GM12878 (cell line): Measurements from ENCODE around the gene SLC9C1. TPM values are rescaled to one million over a fixed set of nuclear protein-coding genes. Genes with fewer than 3 reads are reported as not detected.

Source experiments
- ATAC-seq: fragments of 200-7000 bp; cut with Tn5 transposase; 3 replicates; pipeline ENCODE4 v1.9.1; 2020; ENCODE audit warnings: mild to moderate bottlenecking, moderate library complexity
- BruUV-seq: library from RNA; stranded (reverse); fragments of 400-500 nt; replicated peaks from 2 replicates; lab custom pipeline; 2021; lab: Mats Ljungman, UMichigan
- CTCF ChIA-PET: fragments of 300-600 bp; sonication (Branson Sonifier 250); formaldehyde crosslinking; extraction: SDS; loops from one replicate; lab custom pipeline; 2021; ENCODE audit warnings: inconsistent platforms; lab: Yijun Ruan, JAX
- POLR2A ChIA-PET: fragments of 350-600 bp; formaldehyde crosslinking; extraction: SDS; loops from one replicate; lab custom pipeline; 2021; ENCODE audit warnings: inconsistent platforms; lab: Charles Lee
- RAD21 ChIA-PET: fragments of 300-600 bp; sonication (Branson Sonifier 250); formaldehyde crosslinking; loops from one replicate; lab custom pipeline; 2023; ENCODE audit warnings: antibody characterized with exemption; ENCODE audit not compliant: unreplicated experiment; lab: Charles Lee
- SMC1A ChIA-PET: fragments of 300-600 bp; sonication (Branson Sonifier 250); formaldehyde crosslinking; loops from one replicate; lab custom pipeline; 2023; ENCODE audit not compliant: unreplicated experiment, uncharacterized antibody; lab: Charles Lee
- DNase-seq: peaks from one replicate; pipeline ENCODE4 v3.0.0-alpha.2; 2011; ENCODE audit warnings: low read depth, low spot score
- FAIRE-seq: peaks from 3 replicates; lab custom pipeline; 2011; peaks lifted over from hg19 to GRCh38; lab: Jason Lieb, UNC
- H2AFZ ChIP-seq: 2 replicates; pipeline ENCODE4 v1.6.0; 2011; ENCODE audit warnings: low read depth, low read length, control low read depth; ENCODE audit not compliant: control insufficient read depth
- H3K27ac ChIP-seq: 2 replicates; pipeline ENCODE4 v1.5.1; 2011; ENCODE audit warnings: control low read depth; ENCODE audit not compliant: control insufficient read depth, insufficient read depth
- H3K27me3 ChIP-seq, 2 experiments: replicated peaks in 1 of 2; 2 replicates each; pipeline versions ENCODE4 v1.6.0 to v1.6.1; 2011; ENCODE audit warnings: low read length in 1 of 2; ENCODE audit not compliant: control insufficient read depth in 2 of 2, insufficient read depth in 2 of 2
- H3K36me3 ChIP-seq, 2 experiments: 2 replicates each; pipeline ENCODE4 v1.5.1; 2011; ENCODE audit warnings: low read length in 1 of 2; ENCODE audit not compliant: control insufficient read depth in 2 of 2, insufficient read depth in 2 of 2
- H3K4me1 ChIP-seq: 2 replicates; pipeline ENCODE4 v1.6.1; 2011; ENCODE audit warnings: mild to moderate bottlenecking, low read length, moderate library complexity, mixed read lengths; ENCODE audit not compliant: control insufficient read depth, insufficient read depth
- H3K4me2 ChIP-seq: 2 replicates; pipeline ENCODE4 v1.6.0; 2011; ENCODE audit warnings: control low read depth; ENCODE audit not compliant: control insufficient read depth, insufficient read depth
- H3K4me3 ChIP-seq: fragments of 200-600 bp; sonication (generic); 2 replicates; pipeline ENCODE4 v1.5.1; 2016
- H3K79me2 ChIP-seq: 2 replicates; pipeline ENCODE4 v1.6.0; 2011; ENCODE audit warnings: low read length; ENCODE audit not compliant: control insufficient read depth, insufficient read depth
- H3K9ac ChIP-seq: 2 replicates; pipeline ENCODE4 v1.8.0; 2011; ENCODE audit warnings: low read length, control low read depth, mixed read lengths; ENCODE audit not compliant: control insufficient read depth, insufficient read depth
- H3K9me3 ChIP-seq: replicated peaks from 3 replicates; pipeline ENCODE4 v1.5.1; 2011; ENCODE audit warnings: mild to moderate bottlenecking, low read length; ENCODE audit not compliant: control insufficient read depth, insufficient read depth
- H4K20me1 ChIP-seq: 2 replicates; pipeline ENCODE4 v1.6.0; 2011; ENCODE audit not compliant: control insufficient read depth, insufficient read depth
- BACH1 ChIP-seq: fragments of 450-650 bp; IDR thresholded peaks from 2 replicates; pipeline ENCODE4 v1.6.1; 2017; ENCODE audit warnings: mild to moderate bottlenecking, borderline replicate concordance
- CREB1 ChIP-seq: IDR thresholded peaks from 2 replicates; pipeline ENCODE4 v1.6.1; 2012; ENCODE audit warnings: low read depth, mild to moderate bottlenecking, inconsistent platforms
- EP300 ChIP-seq, 2 experiments: fragments of 150-350 bp in 1 of 2; IDR thresholded peaks; 2 replicates each; pipeline ENCODE4 v1.6.1; 2011 to 2012; ENCODE audit warnings: low read depth in 2 of 2, low read length in 2 of 2, borderline replicate concordance in 1 of 2, improper control_type of control experiment in 1 of 2, inconsistent platforms in 1 of 2; ENCODE audit not compliant: control insufficient read depth in 1 of 2
- ESRRA ChIP-seq: IDR thresholded peaks from 2 replicates; pipeline ENCODE4 v1.6.1; 2012; ENCODE audit warnings: mild to moderate bottlenecking, low read length, improper control_type of control experiment
- FOS ChIP-seq: IDR thresholded peaks from 3 replicates; pipeline ENCODE4 v1.6.1; 2011; ENCODE audit warnings: borderline replicate concordance; ENCODE audit not compliant: insufficient read length; ENCODE audit errors: extremely low read depth
- JUNB ChIP-seq: IDR thresholded peaks from 2 replicates; pipeline ENCODE4 v1.6.1; 2016; ENCODE audit warnings: antibody characterized with exemption, mild to moderate bottlenecking
- PAX8 ChIP-seq: fragments of 450-650 bp; IDR thresholded peaks from 2 replicates; pipeline ENCODE4 v1.6.1; 2017; ENCODE audit warnings: mild to moderate bottlenecking, moderate library complexity
- POLR2A ChIP-seq: IDR thresholded peaks from 2 replicates; pipeline ENCODE4 v1.6.1; 2011; ENCODE audit warnings: low read depth, mild to moderate bottlenecking, low read length
- RB1 ChIP-seq: fragments of 450-650 bp; formaldehyde crosslinking; IDR thresholded peaks from 2 replicates; pipeline ENCODE4 v1.6.1; 2017; ENCODE audit warnings: mild to moderate bottlenecking, borderline replicate concordance
- RELA ChIP-seq: fragments of 450-650 bp; IDR thresholded peaks from 2 replicates; pipeline ENCODE4 v1.8.0; 2014; ENCODE audit warnings: borderline replicate concordance; ENCODE audit not compliant: partially characterized antibody
- SMAD1 ChIP-seq: fragments of 450-650 bp; IDR thresholded peaks from 2 replicates; pipeline ENCODE4 v1.6.1; 2018; ENCODE audit warnings: mild to moderate bottlenecking, low read depth; ENCODE audit not compliant: partially characterized antibody
- SREBF1 ChIP-seq: IDR thresholded peaks from 2 replicates; pipeline ENCODE4 v1.6.1; 2012; ENCODE audit warnings: mild to moderate bottlenecking, low read length
- WGBS: methylation state at CpG from one replicate; pipeline ENCODE4 v1.1.6; 2016; ENCODE audit warnings: low lambda C conversion rate; ENCODE audit not compliant: insufficient replicate concordance, insufficient coverage; ENCODE audit errors: missing lambda C conversion rate; 5-methylcytosine and 5-hydroxymethylcytosine counted together
- in situ Hi-C: fragments of 300-500 bp; cut with MboI; formaldehyde crosslinking; loops from 9 replicates; pipeline ENCODE4 v1.14.3; 2018; ENCODE audit warnings: mixed read lengths
- intact Hi-C: fragments of 100-400 bp; cut with micrococcal nuclease; formaldehyde crosslinking; loops from one replicate; pipeline ENCODE4 v1.14.2; 2022; ENCODE audit not compliant: unreplicated experiment
- polyA plus RNA-seq, 11 experiments: library from polyadenylated mRNA; depleted of rRNA in 4 of 11; unstranded in 6 of 11; stranded (reverse) in 5 of 11; fragments of >200 nt; fragmentation: Nextera tagmentation in 4 of 11; fragmentation: Illumina TruSeq in 1 of 11; extraction: Ambion mirVana in 4 of 11; extraction: Trizol in 1 of 11; gene quantifications; 1 replicate in 1 of 11; 2 replicates in 10 of 11; pipeline versions ENCODE4 v1.2.1 to v1.2.3, GENCODE V29; 2011 to 2016; ENCODE audit warnings: inconsistent platforms in 2 of 11, missing spikeins in 2 of 11, low read depth in 1 of 11
- total RNA-seq, 4 experiments: library from RNA; depleted of rRNA in 3 of 4; stranded (reverse); fragments of >200 nt in 3 of 4; fragmentation: Illumina TruSeq in 1 of 4; extraction: Trizol in 1 of 4; gene quantifications; 2 replicates each; pipeline versions ENCODE4 v1.2.1 to v1.2.3, GENCODE V29; 2013 to 2021
- TF ChIP-seq, protein P1 (sequence below): IDR thresholded peaks from 2 replicates; pipeline ENCODE4 v1.6.1; 2011; ENCODE audit warnings: low read depth, mild to moderate bottlenecking, low read length, moderate library complexity, borderline replicate concordance; ENCODE audit errors: extremely low read depth
- TF ChIP-seq, protein P2 (sequence below): IDR thresholded peaks from 2 replicates; pipeline ENCODE4 v1.6.1; 2012; ENCODE audit warnings: low read depth, low read length, improper control_type of control experiment
- TF ChIP-seq, protein P3 (sequence below): fragments of 450-650 bp; IDR thresholded peaks from 2 replicates; pipeline ENCODE4 v1.6.1; 2016; ENCODE audit warnings: mild to moderate bottlenecking
- TF ChIP-seq, protein P4 (sequence below): fragments of 450-650 bp; formaldehyde crosslinking; IDR thresholded peaks from 2 replicates; pipeline ENCODE4 v1.5.0; 2022; ENCODE audit warnings: mild to moderate bottlenecking, missing genetic modification characterization

Gene SLC9C1
- total and polyA plus RNA-seq, 10 of the 15 experiments (the other 5 are each of a cell fraction or from before 2014, with no cell fraction given): not detected

DNA sequence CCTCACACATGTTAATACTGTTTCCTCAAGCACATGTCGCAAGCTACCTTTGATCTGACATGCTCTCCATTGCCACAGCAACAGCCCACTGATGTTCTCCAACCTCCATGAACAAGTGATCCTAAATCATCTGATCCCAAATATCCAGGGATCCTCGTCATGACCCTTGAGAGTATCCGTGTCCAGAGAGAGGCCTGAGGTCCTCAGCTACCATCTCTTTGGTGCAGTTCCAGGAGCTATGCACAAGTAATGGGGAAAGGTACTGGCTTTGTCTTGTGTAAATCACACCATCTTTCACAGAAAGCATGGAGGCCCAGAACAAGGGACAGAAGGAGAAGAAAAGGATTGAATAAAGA, 163.4 kb downstream of the SLC9C1 start (continued):
- TF ChIP-seq, protein P1, sequence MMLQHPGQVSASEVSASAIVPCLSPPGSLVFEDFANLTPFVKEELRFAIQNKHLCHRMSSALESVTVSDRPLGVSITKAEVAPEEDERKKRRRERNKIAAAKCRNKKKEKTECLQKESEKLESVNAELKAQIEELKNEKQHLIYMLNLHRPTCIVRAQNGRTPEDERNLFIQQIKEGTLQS: no peak
- TF ChIP-seq ESRRA (no peak), BACH1 (peak; percentile 77), SMAD1 (no peak), RELA (no peak), SREBF1 (no peak), FOS (no peak), RB1 (no peak), JUNB (no peak)
- TF ChIP-seq, protein P2, sequence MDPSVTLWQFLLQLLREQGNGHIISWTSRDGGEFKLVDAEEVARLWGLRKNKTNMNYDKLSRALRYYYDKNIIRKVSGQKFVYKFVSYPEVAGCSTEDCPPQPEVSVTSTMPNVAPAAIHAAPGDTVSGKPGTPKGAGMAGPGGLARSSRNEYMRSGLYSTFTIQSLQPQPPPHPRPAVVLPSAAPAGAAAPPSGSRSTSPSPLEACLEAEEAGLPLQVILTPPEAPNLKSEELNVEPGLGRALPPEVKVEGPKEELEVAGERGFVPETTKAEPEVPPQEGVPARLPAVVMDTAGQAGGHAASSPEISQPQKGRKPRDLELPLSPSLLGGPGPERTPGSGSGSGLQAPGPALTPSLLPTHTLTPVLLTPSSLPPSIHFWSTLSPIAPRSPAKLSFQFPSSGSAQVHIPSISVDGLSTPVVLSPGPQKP: no peak

DNA sequence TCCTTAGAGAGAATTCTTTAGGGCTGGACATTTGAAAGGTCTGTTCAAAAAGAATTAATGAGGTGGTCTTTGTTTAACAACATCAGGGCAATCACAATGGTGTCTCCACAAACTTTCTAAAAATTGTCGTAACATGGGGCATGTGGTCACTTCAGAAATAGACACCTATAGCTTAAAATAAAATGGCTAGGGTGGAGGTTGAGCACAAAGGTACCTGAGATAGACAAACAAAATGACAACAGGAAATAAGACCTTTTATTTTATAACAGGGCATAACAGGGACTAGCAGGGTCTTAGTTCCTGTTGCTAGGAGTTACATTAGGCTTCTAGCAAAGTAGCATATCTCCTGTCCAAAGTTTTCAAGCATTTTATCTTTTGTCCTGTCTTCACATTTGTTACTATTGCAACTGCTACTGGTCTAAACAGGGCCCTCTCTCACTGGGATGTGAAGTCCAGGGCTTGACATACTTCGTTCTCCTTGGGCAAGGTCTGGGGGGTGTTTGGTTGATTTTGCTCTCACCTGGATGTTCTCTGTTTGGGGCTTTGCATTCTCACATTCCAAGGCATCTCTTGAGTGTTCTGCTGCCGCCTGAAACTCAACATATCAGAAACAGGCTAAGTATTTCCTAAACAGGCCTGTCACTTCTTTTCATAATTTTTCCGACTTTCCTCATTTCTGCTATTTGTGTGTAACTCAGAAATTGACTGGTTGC, 163.9 kb downstream of the SLC9C1 start:
- H3K9me3 ChIP-seq: no peaks in the 10 kb centered on the region
- peaks cover 94% of the 10 kb centered on the region for H3K79me2 ChIP-seq
- H3K9ac ChIP-seq: peak overlapping the region; percentile 98
- H3K27ac ChIP-seq: peak overlapping the region; percentile 99
- peaks cover 47% of the 10 kb centered on the region for H3K4me1 ChIP-seq
- ChIA-PET POLR2A (interaction anchor here (0.9 to 12.8 kb wide), 6 partner anchors 13 to 367 kb away, joined by 3 to 345 read pairs (median 6); partner anchors contain the start of genes BTLA and CD200), CTCF (interaction anchor here (1.8 to 18.1 kb wide), 5 partner anchors 13 to 330 kb away, joined by 7 to 226 read pairs (median 7); partner anchors contain the start of gene SLC9C1), RAD21 (interaction anchor here (0.7 to 17.9 kb wide), 8 partner anchors 9 to 436 kb away, joined by 3 to 457 read pairs (median 5); no protein-coding TSS in a partner anchor), SMC1A (interaction anchor here (0.5 to 18.5 kb wide), 10 partner anchors 7 to 1519 kb away, joined by 3 to 489 read pairs (median 5); partner anchors contain the start of gene SLC9C1)
- WGBS: 1% methylated on average over 4 of the region's 4 CpGs
- peak overlapping the region; percentile 95 for H3K4me2 ChIP-seq
- H3K4me3 ChIP-seq: peak overlapping the region; percentile 78
- no peak for FAIRE-seq
- no peaks in the 10 kb centered on the region for H3K27me3 ChIP-seq
- intact Hi-C loops: loop anchor here (10.0 kb wide), 1 partner anchor 365 kb away; the partner anchor contains the start of gene BTLA
- H4K20me1 ChIP-seq: no peaks in the 10 kb centered on the region
- H2AFZ ChIP-seq: no peak overlapping the region
- in situ Hi-C loops: no loop called here
- no TSS peak for BruUV-seq
- H3K36me3 ChIP-seq: peaks cover 0 to 6% of the 10 kb centered on the region in 2 experiments; a peak in 1 of 4 replicates
- no peak for DNase-seq
- peak; percentile 3 for ATAC-seq
- TF ChIP-seq PAX8 (peak; percentile 46; the same call in 1 of the 2 replicates), EP300 (IDR thresholded peaks at IDR 0.05; ENCODE audit: borderline replicate concordance in 1 of 2, control insufficient read depth in 1 of 2, low read depth in 2 of 2, low read length in 2 of 2) (peak in 1 of 2 experiments; percentile 39; a peak in 1 of 4 replicates), POLR2A (peak; percentile 40; the same call in 1 of the 2 replicates), CREB1 (no peak)
- TF ChIP-seq, protein P3, sequence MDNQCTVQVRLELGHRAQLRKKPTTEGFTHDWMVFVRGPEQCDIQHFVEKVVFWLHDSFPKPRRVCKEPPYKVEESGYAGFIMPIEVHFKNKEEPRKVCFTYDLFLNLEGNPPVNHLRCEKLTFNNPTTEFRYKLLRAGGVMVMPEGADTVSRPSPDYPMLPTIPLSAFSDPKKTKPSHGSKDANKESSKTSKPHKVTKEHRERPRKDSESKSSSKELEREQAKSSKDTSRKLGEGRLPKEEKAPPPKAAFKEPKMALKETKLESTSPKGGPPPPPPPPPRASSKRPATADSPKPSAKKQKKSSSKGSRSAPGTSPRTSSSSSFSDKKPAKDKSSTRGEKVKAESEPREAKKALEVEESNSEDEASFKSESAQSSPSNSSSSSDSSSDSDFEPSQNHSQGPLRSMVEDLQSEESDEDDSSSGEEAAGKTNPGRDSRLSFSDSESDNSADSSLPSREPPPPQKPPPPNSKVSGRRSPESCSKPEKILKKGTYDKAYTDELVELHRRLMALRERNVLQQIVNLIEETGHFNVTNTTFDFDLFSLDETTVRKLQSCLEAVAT: peak; percentile 96; the same call in 1 of the 2 replicates
- TF ChIP-seq, protein P4, sequence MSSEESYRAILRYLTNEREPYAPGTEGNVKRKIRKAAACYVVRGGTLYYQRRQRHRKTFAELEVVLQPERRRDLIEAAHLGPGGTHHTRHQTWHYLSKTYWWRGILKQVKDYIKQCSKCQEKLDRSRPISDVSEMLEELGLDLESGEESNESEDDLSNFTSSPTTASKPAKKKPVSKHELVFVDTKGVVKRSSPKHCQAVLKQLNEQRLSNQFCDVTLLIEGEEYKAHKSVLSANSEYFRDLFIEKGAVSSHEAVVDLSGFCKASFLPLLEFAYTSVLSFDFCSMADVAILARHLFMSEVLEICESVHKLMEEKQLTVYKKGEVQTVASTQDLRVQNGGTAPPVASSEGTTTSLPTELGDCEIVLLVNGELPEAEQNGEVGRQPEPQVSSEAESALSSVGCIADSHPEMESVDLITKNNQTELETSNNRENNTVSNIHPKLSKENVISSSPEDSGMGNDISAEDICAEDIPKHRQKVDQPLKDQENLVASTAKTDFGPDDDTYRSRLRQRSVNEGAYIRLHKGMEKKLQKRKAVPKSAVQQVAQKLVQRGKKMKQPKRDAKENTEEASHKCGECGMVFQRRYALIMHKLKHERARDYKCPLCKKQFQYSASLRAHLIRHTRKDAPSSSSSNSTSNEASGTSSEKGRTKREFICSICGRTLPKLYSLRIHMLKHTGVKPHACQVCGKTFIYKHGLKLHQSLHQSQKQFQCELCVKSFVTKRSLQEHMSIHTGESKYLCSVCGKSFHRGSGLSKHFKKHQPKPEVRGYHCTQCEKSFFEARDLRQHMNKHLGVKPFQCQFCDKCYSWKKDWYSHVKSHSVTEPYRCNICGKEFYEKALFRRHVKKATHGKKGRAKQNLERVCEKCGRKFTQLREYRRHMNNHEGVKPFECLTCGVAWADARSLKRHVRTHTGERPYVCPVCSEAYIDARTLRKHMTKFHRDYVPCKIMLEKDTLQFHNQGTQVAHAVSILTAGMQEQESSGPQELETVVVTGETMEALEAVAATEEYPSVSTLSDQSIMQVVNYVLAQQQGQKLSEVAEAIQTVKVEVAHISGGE: no peak
